IPS-15b (cell line): ENCODE measurements around the gene C1orf87.
"Not testable (repeated sequence)": the region's sequence is repeated elsewhere in the genome, so short reads cannot be mapped to it uniquely, and the experiment has no call there.

ENCODE experiments used
- H3K27me3 ChIP-seq: one replicate; pipeline ENCODE4 v1.6.1; 2013; ENCODE audit warnings: low read length; ENCODE audit not compliant: control insufficient read depth, insufficient read depth
- H3K36me3 ChIP-seq: one replicate; pipeline ENCODE4 v1.6.1; 2013; ENCODE audit warnings: low read length; ENCODE audit not compliant: control insufficient read depth, insufficient read depth
- H3K4me1 ChIP-seq: one replicate; pipeline ENCODE4 v1.6.1; 2013; ENCODE audit warnings: mild to moderate bottlenecking, low read length; ENCODE audit not compliant: control insufficient read depth, insufficient read depth
- H3K4me3 ChIP-seq: one replicate; pipeline ENCODE4 v1.5.1; 2013; ENCODE audit warnings: low read depth, low read length
- H3K9ac ChIP-seq: one replicate; pipeline ENCODE4 v1.6.1; 2013; ENCODE audit warnings: low read depth, mild to moderate bottlenecking, low read length
- H3K9me3 ChIP-seq: one replicate; pipeline ENCODE4 v1.6.1; 2013; ENCODE audit warnings: mild to moderate bottlenecking, low read length; ENCODE audit not compliant: control insufficient read depth, insufficient read depth

C1orf87 gene

DNA sequence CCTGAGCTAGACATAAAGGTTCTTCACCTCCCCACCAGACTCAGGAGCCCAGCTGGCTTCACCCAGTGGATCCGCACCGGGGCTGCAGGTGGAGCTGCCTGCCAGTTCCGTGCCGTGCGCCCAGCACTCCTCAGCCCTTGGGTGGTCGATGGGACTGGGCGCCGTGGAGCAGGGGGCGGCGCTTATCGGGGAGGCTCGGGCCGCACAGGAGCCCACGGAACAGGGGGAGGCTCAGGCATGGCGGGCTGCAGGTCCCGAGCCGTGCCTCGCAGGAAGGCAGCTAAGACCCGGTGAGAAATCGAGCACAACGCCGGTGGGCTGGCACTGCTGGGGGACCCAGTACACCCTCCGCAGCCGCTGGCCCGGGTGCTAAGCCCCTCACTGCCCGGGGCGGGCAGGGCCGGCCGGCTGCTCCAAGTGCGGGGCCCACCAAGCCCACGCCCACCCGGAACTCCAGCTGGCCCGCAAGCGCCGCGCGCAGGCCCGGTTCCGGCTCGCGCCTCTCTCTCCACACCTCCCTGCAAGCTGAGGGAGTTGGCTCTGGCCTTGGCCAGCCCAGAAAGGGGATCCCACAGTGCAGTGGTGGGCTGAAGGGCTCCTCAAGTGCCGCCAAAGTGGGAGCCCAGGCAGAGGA is 103.9 kb downstream of the C1orf87 start:
- H3K4me3 ChIP-seq, H3K4me1 ChIP-seq, H3K36me3 ChIP-seq, H3K9ac ChIP-seq, H3K9me3 ChIP-seq, H3K27me3 ChIP-seq: not testable (repeated sequence)

DNA sequence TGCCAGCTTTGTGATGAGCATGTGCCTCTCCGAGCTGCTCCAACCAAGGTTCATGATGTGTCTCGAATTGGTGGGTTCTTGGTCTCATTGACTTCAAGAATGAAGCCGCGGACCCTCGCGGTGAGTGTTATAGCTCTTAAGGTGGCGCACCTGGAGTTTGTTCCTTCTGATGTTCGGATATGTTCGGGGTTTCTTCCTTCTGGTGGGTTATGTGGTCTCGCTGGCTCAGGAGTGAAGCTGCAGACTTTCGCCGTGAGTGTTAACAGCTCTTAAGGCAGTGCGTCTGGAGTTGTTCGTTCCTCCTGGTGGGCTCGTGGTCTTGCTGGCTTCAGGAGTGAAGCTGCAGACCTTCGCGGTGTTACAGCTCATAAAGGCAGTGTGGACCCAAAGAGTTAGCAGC is 104.8 kb downstream of the C1orf87 start:
- not testable (repeated sequence) for H3K4me3 ChIP-seq, H3K9me3 ChIP-seq, H3K36me3 ChIP-seq

DNA sequence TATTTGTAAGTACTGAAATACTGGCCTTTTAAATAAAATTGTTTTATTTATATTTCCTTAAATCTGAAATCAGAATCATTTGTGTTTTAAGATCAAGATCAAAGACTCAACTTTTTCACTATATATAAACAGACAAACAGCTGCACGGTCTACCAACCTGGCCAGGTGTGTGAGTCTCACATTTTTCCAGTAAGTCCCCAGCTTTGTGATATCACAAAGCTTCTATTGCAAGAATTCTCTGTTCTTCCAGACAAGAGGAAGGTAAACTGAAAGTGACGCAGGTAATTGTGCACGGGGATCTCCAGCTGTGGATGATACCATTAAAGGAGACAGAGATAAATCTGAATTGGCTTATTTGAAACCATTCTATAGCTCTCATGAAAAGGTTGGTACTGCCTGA is 105.8 kb downstream of the C1orf87 start:
- Histone ChIP-seq H3K27me3 (no peaks in the 10 kb centered on the region), H3K9ac (no peak overlapping the region), H3K9me3 (no peaks in the 10 kb centered on the region), H3K36me3 (no peaks in the 10 kb centered on the region), H3K4me1 (no peaks in the 10 kb centered on the region), H3K4me3 (no peak overlapping the region)

More for the DNA sequence above, 104.8 kb downstream of the C1orf87 start:
- H3K9ac ChIP-seq, H3K27me3 ChIP-seq, H3K4me1 ChIP-seq: not testable (repeated sequence)

DNA sequence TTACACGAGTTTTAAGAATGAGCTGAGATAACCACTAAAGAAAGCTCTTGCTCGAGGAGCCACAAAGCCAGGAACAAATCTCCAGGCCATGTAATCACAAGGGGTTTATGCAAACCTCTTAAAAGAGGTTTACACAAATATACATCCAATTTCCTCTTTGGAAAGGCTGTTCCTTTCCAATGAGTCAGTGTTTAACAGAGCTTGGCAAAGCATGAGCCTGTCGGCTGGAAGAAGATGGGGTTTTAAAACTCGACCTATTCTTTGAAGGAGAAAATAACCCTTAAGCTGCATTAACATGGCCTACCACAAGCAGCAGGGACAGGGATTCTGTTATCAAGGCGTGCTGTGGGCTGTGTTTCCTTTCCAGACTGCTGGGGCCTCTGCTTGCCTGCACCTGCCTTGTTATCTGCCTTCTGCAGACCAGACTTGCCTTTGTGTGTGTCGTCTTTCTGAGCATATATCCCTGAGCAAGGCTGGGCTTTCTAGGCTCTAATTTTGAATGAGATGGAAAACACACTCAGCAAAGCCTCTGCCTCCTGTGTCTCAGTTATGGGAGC is 106.4 kb downstream of the C1orf87 start:
- H3K4me1 ChIP-seq: no peaks in the 10 kb centered on the region
- H3K9me3 ChIP-seq: no peaks in the 10 kb centered on the region
- no peaks in the 10 kb centered on the region for H3K27me3 ChIP-seq
- H3K36me3 ChIP-seq: no peaks in the 10 kb centered on the region
- H3K9ac ChIP-seq: no peak overlapping the region
- no peak overlapping the region for H3K4me3 ChIP-seq

DNA sequence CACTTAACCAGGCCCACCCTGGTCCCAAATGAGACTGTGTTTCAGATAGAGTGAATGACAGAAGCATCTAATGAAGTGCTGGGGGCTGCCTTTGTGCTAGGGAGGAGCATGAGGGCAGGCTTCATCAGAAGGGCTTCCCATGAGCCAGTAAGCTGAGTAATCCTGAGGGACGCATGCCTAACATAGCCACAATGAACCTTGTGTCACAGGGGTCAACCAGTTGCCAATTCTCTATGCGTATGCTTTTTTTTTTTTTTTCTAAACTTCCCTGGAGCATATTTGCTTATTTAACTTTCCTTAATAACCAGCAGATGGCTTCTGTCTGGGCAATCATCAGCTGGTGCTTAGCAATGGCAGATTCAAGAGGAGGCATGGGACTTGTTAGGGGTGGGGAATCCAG is 121.5 kb downstream of the C1orf87 start:
- H3K9me3 ChIP-seq: no peaks in the 10 kb centered on the region
- no peak overlapping the region for H3K9ac ChIP-seq
- no peaks in the 10 kb centered on the region for H3K27me3 ChIP-seq
- no peak overlapping the region for H3K4me3 ChIP-seq
- no peaks in the 10 kb centered on the region for H3K36me3 ChIP-seq
- no peaks in the 10 kb centered on the region for H3K4me1 ChIP-seq

DNA sequence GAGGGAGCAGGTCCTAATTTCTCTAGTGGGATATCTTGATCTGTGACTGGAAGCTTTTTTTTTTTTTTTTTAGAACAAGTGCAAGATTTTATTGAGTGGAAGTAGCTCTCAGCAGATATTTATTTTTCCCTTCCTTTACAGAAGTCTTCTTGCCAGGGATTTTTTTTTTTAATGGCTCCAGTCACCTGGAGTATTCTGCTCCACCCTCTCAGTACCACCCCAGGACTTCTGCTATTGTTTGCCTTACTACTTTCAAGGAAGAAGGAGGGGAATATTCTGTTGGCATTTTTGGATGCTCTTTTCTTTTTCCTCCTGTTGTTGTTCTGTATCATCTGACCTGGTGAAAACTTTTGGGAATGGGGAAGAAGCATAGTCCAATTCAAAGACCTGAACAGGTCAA is 123.9 kb downstream of the C1orf87 start:
- H3K4me1 ChIP-seq: no peaks in the 10 kb centered on the region
- H3K36me3 ChIP-seq: no peaks in the 10 kb centered on the region
- no peaks in the 10 kb centered on the region for H3K9me3 ChIP-seq
- H3K9ac ChIP-seq: no peak overlapping the region
- H3K4me3 ChIP-seq: no peak overlapping the region
- no peaks in the 10 kb centered on the region for H3K27me3 ChIP-seq

DNA sequence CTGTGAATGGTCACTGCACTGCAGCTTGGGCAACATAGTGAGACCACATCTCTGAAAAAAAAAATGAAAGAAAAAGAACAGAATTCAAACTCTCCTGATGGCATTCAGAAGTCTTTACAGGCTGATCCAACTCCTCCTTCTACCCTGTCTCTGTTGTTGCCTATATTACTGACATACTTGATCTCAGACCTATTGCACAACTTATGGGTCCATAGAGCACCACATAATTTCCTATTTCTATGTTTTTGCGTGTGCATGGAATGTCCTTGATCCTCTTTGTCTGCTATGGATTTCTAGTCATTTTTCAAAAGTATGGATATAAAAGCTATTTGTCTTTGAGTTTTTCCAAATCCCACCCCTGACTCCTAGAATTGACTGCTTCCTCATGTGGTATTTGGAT is 124.6 kb downstream of the C1orf87 start:
- Histone ChIP-seq H3K27me3 (no peaks in the 10 kb centered on the region), H3K4me3 (no peak overlapping the region), H3K4me1 (no peaks in the 10 kb centered on the region), H3K9me3 (no peaks in the 10 kb centered on the region), H3K9ac (no peak overlapping the region), H3K36me3 (no peaks in the 10 kb centered on the region)

DNA sequence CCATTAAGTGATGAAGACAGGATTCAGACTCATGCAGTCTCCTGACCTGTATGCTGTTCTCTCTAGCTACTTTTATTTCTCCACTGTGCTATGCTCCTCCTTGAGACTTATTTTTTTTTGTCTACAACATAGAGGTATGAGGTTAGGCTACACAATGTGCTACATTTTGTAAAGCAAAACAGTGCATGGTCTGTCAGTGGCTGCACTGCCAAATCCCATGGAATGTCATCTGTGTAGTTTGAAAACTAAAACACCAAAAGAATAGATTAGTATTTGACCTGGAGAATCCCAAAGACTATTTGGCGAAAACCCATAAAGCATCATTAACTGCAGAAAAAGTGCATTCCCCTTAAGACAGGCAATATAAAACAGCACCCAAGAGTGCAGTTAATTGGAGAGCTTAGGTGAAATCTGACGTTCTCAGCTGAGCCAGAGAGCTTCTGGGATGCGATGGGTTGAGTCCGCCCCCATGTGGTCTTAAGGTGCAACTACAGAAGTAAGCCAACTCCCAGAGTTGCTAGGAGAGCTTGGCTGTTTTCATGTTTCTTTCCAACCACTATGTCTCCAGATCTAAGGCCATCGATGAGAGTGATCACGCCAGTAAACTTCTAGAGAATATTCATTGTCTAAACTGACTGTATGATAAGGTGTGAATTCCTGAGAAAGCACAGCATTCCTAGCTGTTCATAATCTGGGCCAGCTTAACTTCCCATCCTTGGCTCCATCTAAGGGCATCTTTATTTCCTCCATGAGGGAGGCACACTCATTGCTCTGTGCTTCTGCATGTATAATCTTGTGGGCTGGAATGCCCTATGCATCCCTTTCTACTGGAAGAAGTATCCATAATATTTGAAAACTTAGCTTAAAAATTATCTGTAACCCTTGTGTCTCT is 126.3 kb downstream of the C1orf87 start:
- Histone ChIP-seq H3K36me3 (no peaks in the 10 kb centered on the region), H3K27me3 (no peaks in the 10 kb centered on the region), H3K9ac (no peak overlapping the region), H3K4me1 (no peaks in the 10 kb centered on the region), H3K4me3 (no peak overlapping the region), H3K9me3 (no peaks in the 10 kb centered on the region)

DNA sequence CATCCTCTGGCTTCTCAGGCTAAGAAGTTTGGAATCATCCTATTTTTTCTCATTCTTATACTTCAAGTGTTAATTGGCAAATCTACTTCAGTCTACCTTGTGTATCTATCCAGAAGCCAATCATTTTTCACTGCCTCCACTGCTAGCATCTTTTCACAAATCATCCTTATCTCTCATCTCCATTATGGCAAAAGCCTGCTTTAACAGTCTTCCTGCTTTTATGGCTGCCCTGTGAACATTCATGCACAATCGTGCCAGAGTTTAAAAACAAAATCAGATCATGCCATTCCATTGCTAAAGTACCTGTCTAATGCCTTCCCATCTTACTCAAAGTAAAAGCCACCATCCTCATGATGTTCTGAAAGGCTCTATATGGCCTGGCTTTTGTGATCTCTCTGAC is 127.8 kb downstream of the C1orf87 start:
- Histone ChIP-seq H3K4me3 (no peak overlapping the region), H3K4me1 (no peaks in the 10 kb centered on the region), H3K9me3 (no peaks in the 10 kb centered on the region), H3K36me3 (no peaks in the 10 kb centered on the region), H3K9ac (no peak overlapping the region), H3K27me3 (no peaks in the 10 kb centered on the region)
